HG03159 (cell line): ENCODE results near the gene TENM3.
"Not testable (repeated sequence)": the region's sequence is repeated elsewhere in the genome, so short reads cannot be mapped to it uniquely, and the experiment has no call there.

Experiments
- ATAC-seq: cut with Tn5 transposase; IDR thresholded peaks from one replicate; pipeline ENCODE4 v1.9.1; 2021; ENCODE audit warnings: mild to moderate bottlenecking, moderate library complexity; ENCODE audit not compliant: unreplicated experiment

The TENM3 gene

DNA sequence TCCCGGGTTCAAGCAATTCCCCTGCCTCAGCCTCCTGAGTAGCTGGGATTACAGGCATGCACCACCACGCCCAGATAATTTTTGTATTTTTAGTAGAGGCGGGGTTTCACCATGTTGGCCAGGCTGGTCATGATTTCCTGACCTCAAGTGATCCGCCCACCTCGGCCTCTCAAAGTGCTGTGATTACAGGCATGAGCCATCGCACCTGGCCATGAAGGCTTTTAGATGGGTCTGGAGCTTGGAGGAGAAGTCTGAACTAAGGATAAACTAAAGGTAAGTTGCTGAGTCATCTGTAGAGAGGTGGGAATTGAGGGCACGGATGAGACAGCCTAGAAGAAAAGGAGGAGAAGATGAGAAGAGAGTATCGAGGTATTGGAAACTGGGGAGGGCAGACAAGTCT lies at the start of gene TENM3:
TENM3 (plus strand) TSS at position 199 of the 400 bp plus-strand sequence. CDS start 80,619 bp downstream, outside the sequence.
- ATAC-seq, result not testable (repeated sequence)

DNA sequence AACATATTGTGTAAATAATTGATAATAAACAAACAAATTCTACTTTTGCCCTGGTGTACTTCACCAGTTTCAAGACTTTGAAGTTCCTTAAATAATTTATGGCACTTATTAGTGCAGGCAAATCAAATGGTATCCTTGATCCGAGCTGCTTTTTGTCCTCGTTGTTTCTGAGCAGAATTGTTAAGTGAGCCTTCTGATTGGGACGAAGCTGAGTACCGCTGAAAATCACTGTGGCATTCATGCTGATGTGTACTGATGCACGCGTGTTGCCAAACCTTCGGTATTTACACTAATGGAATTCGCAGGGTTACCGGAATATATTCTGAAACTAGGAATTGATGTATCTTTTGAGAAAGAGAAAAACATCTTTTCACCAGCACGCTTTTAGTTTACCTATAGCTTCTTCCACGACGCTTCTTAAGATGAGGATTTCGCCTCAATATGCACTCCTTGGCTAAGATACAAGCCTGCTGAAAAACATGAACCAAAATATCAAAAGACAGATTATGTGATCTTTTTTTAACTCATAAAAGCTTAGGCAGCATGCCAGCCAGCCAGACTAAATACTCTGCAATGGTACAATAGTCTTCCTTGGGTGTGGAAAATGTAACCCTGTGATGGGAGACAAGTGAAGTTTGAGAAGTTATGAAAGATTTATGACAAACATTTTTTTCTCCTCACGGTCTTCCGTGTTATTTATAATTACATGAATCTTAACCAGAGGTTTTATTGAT lies 48.9 kb upstream of the TENM3 start:
- no peak for ATAC-seq

DNA sequence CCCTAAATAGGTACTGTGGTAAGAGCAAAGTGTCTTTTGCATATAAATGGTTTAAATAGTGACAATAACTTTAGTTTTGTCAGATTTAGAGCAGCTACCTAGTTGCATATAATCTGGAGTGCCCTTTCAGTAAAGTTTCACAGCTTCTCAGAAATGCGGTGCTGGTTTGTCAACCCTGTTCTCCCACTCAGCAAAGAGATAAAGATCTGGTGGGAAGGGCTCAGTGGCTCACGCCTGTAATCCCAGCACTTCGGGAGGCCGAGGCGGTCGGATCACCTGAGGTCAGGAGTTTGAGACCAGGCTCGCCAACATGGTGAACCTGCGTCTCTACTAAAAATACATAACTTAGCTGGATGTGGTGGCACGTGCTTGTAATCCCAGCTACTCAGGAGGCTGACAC lies 45.6 kb upstream of the TENM3 start:
- no peak for ATAC-seq

DNA sequence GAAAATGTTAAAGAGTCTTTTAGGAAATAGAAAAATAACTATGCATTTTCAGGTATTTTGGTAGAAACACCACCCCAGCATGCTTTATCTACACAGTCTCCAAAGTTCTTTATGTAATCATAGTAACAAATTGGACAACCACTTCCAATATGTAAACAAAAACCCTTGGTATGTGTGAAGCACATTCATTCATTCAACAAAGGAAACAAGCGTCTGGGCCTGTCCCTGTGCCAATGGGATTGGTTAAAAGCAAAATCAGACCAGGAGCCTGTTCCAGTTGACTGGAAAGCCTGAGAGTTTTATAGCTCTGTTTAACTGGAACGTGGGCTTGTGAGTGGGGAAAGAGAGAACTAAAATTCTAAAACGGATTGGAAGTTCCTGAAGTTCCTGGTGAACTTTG lies 41.3 kb upstream of the TENM3 start:
- no peak for ATAC-seq

DNA sequence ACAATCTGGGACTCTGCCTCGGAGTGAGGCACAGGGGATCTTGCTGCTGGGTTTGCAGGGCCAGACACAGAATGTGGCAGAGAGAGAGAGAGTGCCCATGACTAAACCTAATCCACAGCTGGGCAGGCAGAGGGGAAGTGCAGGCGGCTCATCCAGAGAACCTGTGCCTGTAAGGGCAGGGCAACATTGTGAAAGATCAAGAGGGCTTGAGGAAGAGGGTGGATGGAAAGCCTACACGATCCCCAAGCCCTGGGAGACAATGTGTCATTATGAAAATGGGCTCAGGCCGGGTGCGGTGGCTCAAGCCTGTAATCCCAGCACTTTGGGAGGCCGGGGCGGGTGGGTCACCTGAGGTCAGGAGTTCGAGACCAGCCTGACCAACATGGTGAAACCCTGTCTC lies 40.6 kb upstream of the TENM3 start:
- no peak for ATAC-seq

DNA sequence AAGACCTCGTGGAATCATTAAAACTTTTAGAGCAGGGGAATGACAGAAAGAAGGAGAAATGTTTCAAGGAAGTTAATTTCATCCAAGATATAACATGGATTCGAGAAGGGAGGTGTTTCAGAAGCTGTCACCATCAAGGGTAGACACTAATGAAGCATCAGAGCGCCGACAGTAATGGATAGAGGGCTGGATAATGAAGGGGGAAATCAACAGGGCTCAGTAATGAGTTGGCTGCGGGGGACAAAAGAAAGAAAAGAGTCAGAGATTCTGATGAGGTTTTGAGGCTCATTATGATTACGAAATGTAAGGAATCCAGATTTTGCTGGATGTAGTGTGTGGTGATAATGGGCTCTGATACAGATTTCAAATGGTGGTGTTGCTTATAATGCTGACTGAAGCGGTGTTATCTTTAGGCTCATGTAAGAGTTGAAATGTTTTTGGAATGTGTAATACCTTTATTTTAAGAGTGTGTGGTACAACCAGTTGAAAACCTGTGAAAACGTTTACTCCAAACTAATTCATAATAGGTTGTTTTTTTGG lies 39.3 kb upstream of the TENM3 start:
- ATAC-seq, result no peak

DNA sequence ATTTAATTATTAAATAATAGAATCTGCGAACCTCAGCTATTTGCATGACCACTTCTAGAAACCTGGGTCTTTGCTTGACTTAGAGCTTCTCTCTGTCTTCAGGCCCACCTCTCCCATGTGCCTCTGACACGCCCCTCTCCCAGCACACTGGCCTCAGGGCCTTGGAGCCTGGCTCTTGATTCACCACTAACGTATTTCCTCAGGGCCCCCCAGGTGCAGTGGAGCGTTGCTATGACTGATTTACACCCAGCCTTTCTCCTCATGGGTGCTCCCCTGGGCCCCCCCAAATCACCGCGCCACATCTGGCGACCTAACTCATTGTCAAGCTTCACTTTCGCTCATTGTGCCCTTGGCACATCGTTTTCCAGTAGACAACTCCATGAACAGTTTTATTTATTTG lies 37.9 kb upstream of the TENM3 start:
- no peak for ATAC-seq

DNA sequence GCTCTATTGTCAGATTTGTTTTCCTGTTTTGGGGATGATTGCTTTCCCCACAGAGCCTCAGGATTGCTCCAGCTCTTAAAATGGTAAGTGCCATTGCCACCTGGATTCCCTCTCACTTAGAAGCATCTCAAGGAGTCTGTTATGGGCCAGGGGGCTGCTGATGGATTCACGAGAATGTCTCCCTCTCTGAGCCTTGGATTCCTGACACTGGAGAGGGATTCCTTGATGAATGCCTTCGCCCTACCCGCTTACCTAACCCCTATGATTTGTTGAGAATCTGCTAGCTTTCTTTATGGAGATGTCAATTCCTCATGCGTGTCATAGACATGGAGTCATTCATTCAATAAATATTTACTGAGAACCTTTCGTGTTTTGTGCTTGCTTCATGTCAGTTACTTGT lies 36.9 kb upstream of the TENM3 start:
- no peak for ATAC-seq

DNA sequence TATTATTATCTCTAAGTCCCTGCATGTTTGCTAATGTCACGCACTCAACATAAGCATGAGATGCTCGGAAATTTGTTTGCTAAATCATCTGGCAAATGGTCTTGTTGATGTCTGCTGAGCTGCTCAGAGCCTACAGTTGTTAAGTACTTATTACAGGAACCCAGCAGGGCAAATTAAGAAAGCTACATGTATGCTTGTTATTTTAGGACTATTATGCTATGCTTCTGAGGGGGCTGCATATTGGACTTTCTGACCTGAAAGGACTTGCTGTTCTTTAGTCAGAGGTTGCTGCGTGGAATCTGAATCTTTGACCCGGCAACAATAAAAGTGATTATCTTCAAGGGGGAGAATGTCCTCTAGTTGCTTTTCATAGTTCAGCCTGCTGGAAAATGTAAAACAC lies 36.3 kb upstream of the TENM3 start:
- ATAC-seq, result no peak

DNA sequence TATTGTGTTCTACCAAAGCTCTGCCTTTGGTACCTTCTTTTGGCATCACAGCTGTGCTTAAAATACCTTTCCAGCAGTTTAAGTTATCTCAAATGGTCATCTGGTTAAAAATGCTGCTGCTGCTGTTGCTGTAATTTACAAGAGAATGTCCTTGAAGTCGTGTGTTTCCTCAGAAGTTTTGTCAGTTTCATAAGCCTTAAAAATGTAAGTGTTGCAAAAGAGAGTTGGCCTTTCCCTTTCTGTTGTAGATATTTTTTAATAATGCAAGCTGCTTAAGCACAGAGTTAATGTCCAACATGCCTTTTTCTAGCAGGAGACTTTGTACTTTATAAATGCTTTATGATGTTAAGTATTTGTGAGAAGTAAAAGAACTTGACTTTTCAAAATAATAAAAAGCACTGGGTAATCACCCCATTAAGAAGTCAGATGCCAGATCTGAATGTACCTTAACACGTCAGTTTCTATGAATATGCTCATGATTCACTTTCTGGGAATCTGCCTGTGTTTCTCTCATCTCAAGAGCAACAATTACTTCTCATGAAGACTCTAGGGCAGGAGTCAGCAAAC lies 35.3 kb upstream of the TENM3 start:
- ATAC-seq, result no peak

DNA sequence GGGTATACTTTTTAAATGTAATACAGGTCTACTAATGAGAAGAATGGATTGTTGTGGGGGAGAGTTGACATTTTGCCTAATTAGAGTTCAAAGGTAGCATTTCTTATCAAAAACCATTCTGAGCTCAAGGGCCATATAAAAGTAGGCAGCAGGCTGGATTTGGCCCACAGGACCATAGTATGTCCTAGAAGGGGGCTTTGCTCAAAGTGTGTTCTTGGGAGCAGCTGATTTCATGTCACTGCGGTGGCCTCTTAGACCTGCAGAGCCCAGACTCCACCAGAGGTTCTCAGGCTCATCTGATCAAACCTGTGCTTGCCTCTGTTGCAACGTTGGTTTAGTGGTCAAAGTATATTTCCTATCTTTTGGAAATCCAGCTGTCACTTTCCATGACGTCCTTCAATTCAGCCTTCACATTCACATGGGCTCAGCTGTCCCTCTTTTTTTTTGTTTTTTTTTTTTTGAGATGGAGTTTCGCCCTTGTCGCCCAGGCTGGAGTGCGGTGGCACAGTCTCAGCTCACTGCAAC lies 34.6 kb upstream of the TENM3 start:
- ATAC-seq, result no peak

DNA sequence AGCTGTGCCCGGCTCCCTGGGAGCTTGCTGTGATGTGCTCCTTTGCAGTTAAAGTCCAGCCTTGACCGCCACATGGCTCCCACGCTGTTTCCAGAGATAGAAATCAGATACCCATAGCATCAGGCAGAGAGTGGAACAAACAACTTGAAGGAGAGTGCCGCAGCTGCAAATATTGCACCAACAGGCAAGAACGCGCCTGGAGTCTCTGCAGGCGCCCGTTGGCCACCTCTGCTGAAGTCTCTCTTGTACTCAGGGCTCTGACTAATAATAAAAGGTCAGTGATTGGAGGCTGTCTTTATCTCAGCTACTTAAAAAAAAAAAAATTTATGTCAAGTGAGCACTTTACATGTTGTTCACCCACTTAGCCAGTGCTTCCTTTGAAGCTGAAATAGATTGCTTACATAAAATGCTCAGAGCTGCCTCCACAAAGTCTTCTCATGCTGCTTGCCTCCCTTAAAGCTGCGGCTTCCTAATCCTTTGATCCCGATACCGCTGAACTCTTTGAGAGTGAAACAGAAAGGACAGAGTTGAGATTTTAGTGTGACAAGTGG lies 30.9 kb upstream of the TENM3 start:
- no peak for ATAC-seq

DNA sequence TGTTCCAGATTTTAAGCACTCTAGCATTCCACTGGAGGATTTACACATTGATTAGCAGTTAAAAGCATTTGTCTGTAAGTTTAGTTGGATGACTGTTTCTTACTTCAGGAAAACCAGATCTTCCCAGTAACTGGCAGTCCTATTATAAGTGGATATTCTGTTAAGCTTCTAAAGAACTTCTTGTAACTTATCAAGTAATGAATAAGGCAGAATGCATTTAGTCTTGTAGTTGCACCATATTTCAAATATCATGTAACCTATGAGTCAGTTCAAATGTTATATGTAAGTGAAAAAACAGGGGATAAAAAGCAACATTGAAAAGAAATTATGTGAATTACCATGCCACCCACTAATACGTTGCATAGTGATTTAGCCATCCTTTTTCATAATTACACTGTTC lies 30.2 kb upstream of the TENM3 start:
- no peak for ATAC-seq

DNA sequence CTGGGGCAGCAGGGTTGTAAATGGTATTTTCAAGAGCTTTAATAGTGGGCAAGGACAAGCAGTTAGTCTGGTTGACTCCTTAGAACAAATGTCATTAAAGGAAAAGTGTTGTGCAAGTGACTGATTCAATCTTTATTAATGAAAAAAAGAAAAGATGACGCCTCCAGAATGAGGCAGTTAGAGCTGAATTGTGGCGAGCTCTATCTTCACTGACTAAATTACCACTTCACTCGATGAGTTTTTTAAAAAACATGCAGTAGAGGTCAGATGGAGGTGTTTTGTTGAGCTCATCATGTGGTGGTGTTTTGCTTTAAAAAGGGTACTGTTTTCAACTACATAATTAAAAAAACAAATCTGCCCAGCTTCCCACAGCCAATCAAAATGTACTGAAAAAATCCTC lies 28.1 kb upstream of the TENM3 start:
- ATAC-seq, result no peak

DNA sequence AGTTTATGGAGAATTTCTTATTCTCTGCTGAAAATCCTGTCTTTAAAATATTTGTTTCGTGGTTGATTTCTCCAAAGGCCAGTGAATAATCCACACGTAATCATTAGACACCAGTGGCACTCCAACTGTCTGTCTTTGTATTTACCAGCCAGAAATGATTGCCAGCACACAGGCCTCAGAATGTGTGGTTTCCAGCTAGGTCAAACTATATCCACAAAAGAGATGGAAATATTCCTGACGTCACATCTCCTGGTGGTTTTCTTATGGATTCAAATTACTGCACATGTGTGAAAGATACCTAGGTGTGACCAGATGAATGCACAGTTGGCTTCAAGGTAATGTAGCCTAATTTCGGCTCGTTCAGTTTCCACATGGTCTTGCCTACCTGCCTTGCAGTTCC lies 27.2 kb upstream of the TENM3 start:
- no peak for ATAC-seq

DNA sequence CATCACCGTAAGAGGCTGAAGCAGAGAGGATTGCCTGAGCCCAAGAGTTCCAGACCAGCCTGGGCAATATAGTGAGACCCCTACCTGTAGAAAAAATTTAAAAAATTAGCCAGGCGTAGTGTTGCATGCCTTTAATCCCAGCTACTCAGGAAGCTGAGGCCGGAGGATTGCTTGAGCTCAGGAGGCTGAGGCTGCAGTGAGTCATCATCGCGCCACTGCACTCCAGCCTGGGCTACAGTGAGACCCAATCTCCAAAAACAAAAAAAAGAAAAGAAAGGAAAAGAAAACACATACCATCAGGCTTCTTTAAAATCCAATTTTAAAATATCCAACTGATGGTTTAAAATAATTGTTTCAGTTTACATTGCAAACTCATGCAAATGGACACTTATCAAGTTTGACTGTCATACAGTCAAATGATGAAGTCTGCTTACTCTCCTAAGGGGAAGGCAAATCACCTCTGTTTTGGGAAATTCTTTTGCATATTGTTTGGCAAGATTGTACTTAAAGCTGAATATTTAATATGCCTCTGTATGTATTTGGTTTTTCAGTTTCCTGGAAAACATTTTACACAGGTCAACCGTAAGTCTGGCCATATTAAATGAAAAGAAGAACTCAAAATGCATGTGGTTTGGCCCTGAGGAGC lies 23.7 kb upstream of the TENM3 start:
- no peak for ATAC-seq

DNA sequence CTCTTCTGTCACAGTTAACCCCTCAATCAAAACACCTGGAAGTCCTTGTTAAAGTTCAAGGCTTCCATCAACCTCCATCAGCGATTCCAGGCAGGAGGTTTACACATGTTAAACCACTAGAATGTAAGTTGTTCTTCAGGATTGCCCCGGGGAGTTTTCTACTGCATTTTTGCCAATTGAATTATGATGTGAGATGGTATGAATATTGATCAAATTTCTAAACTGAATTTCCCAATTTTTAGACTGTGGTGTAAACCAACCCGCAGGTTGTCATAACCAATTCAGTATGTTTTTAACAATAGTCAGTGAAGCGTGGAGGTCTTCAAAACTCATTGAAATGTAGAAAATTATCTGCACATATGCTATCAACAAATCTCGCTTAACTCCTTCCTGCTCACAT lies 21.2 kb upstream of the TENM3 start:
- ATAC-seq, result no peak

DNA sequence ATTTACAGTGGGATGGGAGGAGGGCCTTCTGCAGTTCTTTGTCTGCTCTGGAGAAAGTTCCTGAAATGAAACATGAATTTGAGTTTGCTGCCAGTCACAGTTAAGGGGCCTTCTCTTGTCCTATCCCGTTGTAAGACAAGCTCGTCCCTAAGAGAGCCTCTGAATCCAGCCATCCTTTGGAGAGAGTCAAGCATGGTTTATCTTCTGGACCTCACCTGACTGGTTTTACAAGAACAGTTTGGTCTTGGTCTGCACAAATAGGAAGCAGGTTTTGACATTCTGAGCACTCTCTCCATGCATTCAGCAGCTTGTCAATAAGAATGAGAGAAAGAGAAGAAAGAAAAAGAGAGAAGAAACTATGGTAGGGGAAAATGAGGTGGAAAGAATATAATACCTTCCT lies 20.4 kb upstream of the TENM3 start:
- no peak for ATAC-seq

DNA sequence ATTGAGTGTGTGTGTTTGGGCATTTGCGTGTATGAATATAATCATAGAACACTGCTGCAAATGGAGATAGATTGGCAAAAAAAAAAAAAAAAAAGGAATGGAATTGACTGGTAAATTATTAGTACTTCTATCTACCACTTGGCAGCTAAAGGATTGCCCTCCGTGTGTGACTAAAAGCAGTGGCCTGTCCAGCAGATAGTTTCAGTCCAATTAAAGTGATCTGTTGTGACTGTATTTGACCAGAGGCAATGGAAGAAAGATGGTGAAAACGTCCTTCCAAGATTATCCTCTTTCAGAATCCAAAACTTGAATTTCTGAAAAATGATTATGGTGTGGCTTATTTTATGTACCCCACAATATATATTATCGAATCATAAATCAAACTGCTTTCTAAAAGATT lies 19.5 kb upstream of the TENM3 start:
- no peak for ATAC-seq

DNA sequence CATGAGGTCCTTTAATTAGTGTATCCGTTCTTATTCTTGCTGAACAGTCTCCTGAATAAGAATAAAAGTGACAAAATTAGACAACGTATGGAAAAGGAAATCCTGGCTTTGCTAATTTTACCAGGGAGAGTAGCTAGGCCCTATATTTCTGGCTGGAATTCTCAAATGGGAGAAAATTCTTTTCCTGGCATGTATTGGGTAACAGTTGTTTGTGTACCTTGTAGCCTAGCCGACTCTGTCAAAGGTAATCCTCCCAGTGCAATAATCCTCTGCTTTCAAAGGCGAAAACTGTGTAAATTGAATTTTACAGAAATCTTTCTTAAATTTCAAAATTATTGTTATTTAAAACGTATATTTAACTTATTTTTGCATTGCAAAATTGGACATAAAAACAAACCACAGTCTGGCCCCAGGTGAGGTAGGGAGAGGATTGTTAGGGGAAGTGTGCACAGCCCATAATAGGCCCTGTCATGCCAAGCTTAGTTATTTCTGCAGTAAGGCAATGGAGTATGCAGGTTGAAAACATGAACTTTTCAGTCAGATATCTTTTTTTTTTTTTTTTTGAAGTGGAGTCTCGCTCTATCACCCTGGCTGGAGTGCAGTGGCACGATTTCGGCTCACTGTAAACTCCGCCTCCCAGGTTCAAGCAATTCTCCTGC lies 18.9 kb upstream of the TENM3 start:
- ATAC-seq, result no peak

DNA sequence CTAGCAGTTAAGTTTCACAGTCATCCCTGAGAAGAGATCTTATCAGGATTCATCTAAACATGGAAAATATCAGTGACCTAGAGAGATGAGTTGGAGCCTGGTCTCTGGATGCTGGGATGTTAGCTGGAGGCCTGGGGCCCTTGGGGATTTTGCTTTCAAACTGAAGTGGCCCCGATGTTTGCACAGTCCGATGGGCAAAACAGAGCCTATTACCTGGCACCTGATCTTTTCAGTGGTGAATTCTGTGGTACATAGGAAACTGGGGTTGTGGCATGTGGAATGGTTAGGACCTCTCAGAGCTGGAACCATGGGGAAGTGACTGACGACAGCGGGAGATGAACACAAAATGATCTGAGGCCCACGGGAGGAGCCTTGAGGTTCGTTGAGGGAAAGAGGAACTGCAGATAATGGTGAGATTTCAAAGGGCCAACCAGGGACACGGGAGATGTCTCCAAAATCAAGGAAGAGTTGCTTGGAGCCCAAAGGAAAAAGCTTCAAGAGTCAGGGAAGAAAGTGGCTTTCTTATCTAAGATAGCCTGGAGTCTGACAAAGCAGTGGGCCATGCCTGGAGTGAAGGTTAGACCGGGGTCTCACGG lies 17.8 kb upstream of the TENM3 start:
- ATAC-seq, result no peak
